OCI-LY3 (cell line): Measurements from ENCODE around the gene NDUFB2.

Source experiments
- H2AFZ ChIP-seq: fragments of 200-600, 300-600 bp; shearing (Covaris generic); 2 replicates; pipeline ENCODE4 v1.6.0; 2014; ENCODE audit warnings: antibody characterized with exemption, low read depth, low read length
- H3K27ac ChIP-seq: fragments of 200-600, 300-600 bp; sonication (generic); 2 replicates; pipeline ENCODE4 v1.5.1; 2014; ENCODE audit warnings: mild to moderate bottlenecking, low read length, moderate library complexity, mixed read lengths
- H3K27me3 ChIP-seq: fragments of 200-600, 300-600 bp; sonication (generic); 2 replicates; pipeline ENCODE4 v1.6.1; 2014; ENCODE audit warnings: low read depth, low read length, mixed read lengths
- H3K36me3 ChIP-seq: fragments of 200-600, 300-600 bp; sonication (generic); replicated peaks from 2 replicates; pipeline ENCODE3; 2014; ENCODE audit warnings: low read depth, low read length, mixed read lengths
- H3K4me1 ChIP-seq: fragments of 300-600, 200-600 bp; sonication (generic); 2 replicates; pipeline ENCODE4 v1.6.1; 2014; ENCODE audit warnings: low read length, mixed read lengths
- H3K4me2 ChIP-seq: fragments of 200-600, 300-600 bp; sonication (generic); 2 replicates; pipeline ENCODE4 v1.6.1; 2014; ENCODE audit warnings: low read length, mixed read lengths
- H3K4me3 ChIP-seq: fragments of 300-600, 200-600 bp; sonication (generic); 2 replicates; pipeline ENCODE4 v1.5.1; 2014; ENCODE audit warnings: antibody characterized with exemption, mild to moderate bottlenecking, low read length, moderate library complexity
- H3K79me2 ChIP-seq: fragments of 300-600, 200-600 bp; shearing (Covaris generic); 2 replicates; pipeline ENCODE4 v1.6.1; 2014; ENCODE audit warnings: mild to moderate bottlenecking, low read length, mixed read lengths
- H3K9ac ChIP-seq: fragments of 300-600, 200-600 bp; shearing (Covaris generic); 2 replicates; pipeline ENCODE4 v1.6.0; 2014; ENCODE audit warnings: mild to moderate bottlenecking, low read length, moderate library complexity
- H3K9me3 ChIP-seq: fragments of 200-600, 300-600 bp; shearing (Covaris generic); 2 replicates; pipeline ENCODE4 v1.6.1; 2014; ENCODE audit warnings: low read length, mixed read lengths; ENCODE audit not compliant: insufficient read depth
- H4K20me1 ChIP-seq: fragments of 200-600, 300-600 bp; sonication (generic); 2 replicates; pipeline ENCODE4 v1.6.1; 2016; ENCODE audit warnings: low read length, mixed read lengths; ENCODE audit not compliant: insufficient read depth
- EZH2phosphoT487 ChIP-seq: fragments of 200-600 bp; shearing (Covaris generic); IDR thresholded peaks from 2 replicates; pipeline ENCODE4 v1.6.1; 2018; ENCODE audit warnings: antibody characterized with exemption, mixed run types, low read depth
- TF ChIP-seq, protein P1 (sequence below): fragments of 200-600, 300-600 bp; sonication (generic); IDR thresholded peaks from 2 replicates; pipeline ENCODE4 v1.5.1; 2014; ENCODE audit warnings: antibody characterized with exemption, low read length, low read depth

Gene NDUFB2

DNA sequence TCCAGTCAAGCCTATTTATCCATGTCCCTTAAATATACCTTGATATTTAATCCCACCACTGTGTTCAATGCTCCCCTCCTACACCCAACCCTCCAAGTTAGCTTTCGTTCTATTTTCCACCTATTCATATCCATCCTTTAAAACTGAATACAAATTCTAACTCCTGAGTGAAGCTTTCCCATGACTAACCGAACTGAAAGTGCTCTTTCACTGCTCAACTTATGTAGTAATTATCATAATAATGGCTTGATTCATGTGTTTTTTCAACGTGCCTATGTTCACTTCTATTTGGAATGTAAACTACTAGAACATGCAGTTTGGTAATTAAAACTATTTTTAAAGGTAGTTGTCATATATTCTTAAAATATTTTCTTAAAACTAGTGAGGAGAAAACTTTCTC is 58.0 kb downstream of the NDUFB2 start:
- no peaks in the 10 kb centered on the region for H3K27me3 ChIP-seq
- H4K20me1 ChIP-seq = no peaks in the 10 kb centered on the region
- no peaks in the 10 kb centered on the region for H3K4me1 ChIP-seq
- H3K9me3 ChIP-seq = no peaks in the 10 kb centered on the region
- no peaks in the 10 kb centered on the region for H3K79me2 ChIP-seq
- H2AFZ ChIP-seq = no peak overlapping the region
- H3K4me3 ChIP-seq = no peak overlapping the region
- no peak overlapping the region for H3K9ac ChIP-seq
- TF ChIP-seq, protein P1, sequence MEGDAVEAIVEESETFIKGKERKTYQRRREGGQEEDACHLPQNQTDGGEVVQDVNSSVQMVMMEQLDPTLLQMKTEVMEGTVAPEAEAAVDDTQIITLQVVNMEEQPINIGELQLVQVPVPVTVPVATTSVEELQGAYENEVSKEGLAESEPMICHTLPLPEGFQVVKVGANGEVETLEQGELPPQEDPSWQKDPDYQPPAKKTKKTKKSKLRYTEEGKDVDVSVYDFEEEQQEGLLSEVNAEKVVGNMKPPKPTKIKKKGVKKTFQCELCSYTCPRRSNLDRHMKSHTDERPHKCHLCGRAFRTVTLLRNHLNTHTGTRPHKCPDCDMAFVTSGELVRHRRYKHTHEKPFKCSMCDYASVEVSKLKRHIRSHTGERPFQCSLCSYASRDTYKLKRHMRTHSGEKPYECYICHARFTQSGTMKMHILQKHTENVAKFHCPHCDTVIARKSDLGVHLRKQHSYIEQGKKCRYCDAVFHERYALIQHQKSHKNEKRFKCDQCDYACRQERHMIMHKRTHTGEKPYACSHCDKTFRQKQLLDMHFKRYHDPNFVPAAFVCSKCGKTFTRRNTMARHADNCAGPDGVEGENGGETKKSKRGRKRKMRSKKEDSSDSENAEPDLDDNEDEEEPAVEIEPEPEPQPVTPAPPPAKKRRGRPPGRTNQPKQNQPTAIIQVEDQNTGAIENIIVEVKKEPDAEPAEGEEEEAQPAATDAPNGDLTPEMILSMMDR = no peak
- no peak for TF ChIP-seq EZH2phosphoT487
- no peak overlapping the region for H3K27ac ChIP-seq
- no peak overlapping the region for H3K4me2 ChIP-seq
- H3K36me3 ChIP-seq = no peaks in the 10 kb centered on the region
